ENCODE data around the gene SHTN1. TPM values are rescaled to one million over a fixed set of nuclear protein-coding genes. Genes with fewer than 3 reads are reported as not detected.
A peak's percentile ranks its signal among the peaks of the same experiment; 100 is the strongest.

The SHTN1 gene
- total RNA-seq, 1 experiment from 2014 or later, result 67.8 TPM

GRCh38 chr10:116952729-116953128 is 52.3 kb downstream of the SHTN1 start:
- POLR2A ChIA-PET, result no interaction called here
- CTCF ChIA-PET, result no interaction called here
- Histone ChIP-seq H3K4me1 (ENCODE audit: control insufficient read depth, insufficient read depth, low read length) (peaks cover 10% of the 10 kb centered on the region), H3K36me3 (ENCODE audit: control insufficient read depth, insufficient read depth, low read length) (peaks cover 13% of the 10 kb centered on the region; the same call in 1 of the 2 replicates), H3K27me3 (ENCODE audit: control insufficient read depth, insufficient read depth, low read length) (no peaks in the 10 kb centered on the region), H3K9me3 (ENCODE audit: control insufficient read depth, insufficient read depth, low read depth, low read length) (no peaks in the 10 kb centered on the region), H3K27ac (ENCODE audit: low read length) (no peak overlapping the region), H3K4me3 (ENCODE audit: low read depth in 2 of 2, low read length in 2 of 2) (no peak overlapping the region)
- in situ Hi-C loops (cut with HindIII; ENCODE audit: low pct_unique_long_range_greater_than_20kb, low sequenced_read_pairs), result no loop called here
- TF ChIP-seq TCF7L2 (IDR thresholded peaks at IDR 0.05; ENCODE audit: low read depth, low read length) (no peak), REST (IDR thresholded peaks at IDR 0.05; ENCODE audit: insufficient read depth in 1 of 2, low read depth in 2 of 2, low read length in 1 of 2) (no peak), POLR2AphosphoS5 (IDR thresholded peaks at IDR 0.05; ENCODE audit: low read depth, low read length) (no peak), SIN3A (IDR thresholded peaks at IDR 0.05; ENCODE audit: borderline replicate concordance, insufficient read depth, low read depth, low read length) (no peak), CTCF (IDR thresholded peaks at IDR 0.05) (no peak)
- DNase-seq (ENCODE audit: low read depth, low spot score), result no peak
- no peak for ATAC-seq
- intact Hi-C loops (cut with micrococcal nuclease; ENCODE audit: unreplicated experiment), result no loop called here
- no TSS peak for BruUV-seq (replicated peaks)

- no peak for DNase-seq (ENCODE audit: low read depth, low spot score)
- POLR2A ChIA-PET, result no interaction called here
- intact Hi-C loops (cut with micrococcal nuclease; ENCODE audit: unreplicated experiment), result no loop called here
- Histone ChIP-seq H3K9me3 (ENCODE audit: control insufficient read depth, insufficient read depth, low read depth, low read length) (no peaks in the 10 kb centered on the region), H3K4me1 (ENCODE audit: control insufficient read depth, insufficient read depth, low read length) (peaks cover 22% of the 10 kb centered on the region), H3K27me3 (ENCODE audit: control insufficient read depth, insufficient read depth, low read length) (no peaks in the 10 kb centered on the region), H3K36me3 (ENCODE audit: control insufficient read depth, insufficient read depth, low read length) (peaks cover 13% of the 10 kb centered on the region), H3K27ac (ENCODE audit: low read length) (peak overlapping the region; percentile 68), H3K4me3 (ENCODE audit: low read depth in 2 of 2, low read length in 2 of 2) (no peak overlapping the region)
- no peak for ATAC-seq
- in situ Hi-C loops (cut with HindIII; ENCODE audit: low pct_unique_long_range_greater_than_20kb, low sequenced_read_pairs), result no loop called here
- CTCF ChIA-PET, result no interaction called here
- no TSS peak for BruUV-seq (replicated peaks)
- TF ChIP-seq POLR2AphosphoS5 (IDR thresholded peaks at IDR 0.05; ENCODE audit: low read depth, low read length) (no peak), TCF7L2 (IDR thresholded peaks at IDR 0.05; ENCODE audit: low read depth, low read length) (no peak), REST (IDR thresholded peaks at IDR 0.05; ENCODE audit: insufficient read depth in 1 of 2, low read depth in 2 of 2, low read length in 1 of 2) (no peak), CTCF (IDR thresholded peaks at IDR 0.05) (no peak), SIN3A (IDR thresholded peaks at IDR 0.05; ENCODE audit: borderline replicate concordance, insufficient read depth, low read depth, low read length) (no peak)
These were observed 56.5 kb downstream of the SHTN1 start for GRCh38 chr10:116948530-116948870.
